WERI-Rb-1 (cell line): ENCODE measurements around the gene DNAAF5.

Experiments
- DNase-seq: peaks from one replicate; pipeline ENCODE4 v3.0.0-alpha.2; 2020
- H3K27ac ChIP-seq: fragments of 250-450 bp; sonication (Bioruptor Pico); 2 replicates; pipeline ENCODE4 v1.5.1; 2020; ENCODE audit warnings: mild to moderate bottlenecking, moderate library complexity
- H3K27me3 ChIP-seq: fragments of 250-450 bp; sonication (Bioruptor Pico); 2 replicates; pipeline ENCODE4 v1.5.1; 2021; ENCODE audit warnings: mild to moderate bottlenecking, low read depth, moderate library complexity; ENCODE audit not compliant: insufficient read depth, severe bottlenecking
- H3K36me3 ChIP-seq: fragments of 250-450 bp; sonication (Bioruptor Pico); 2 replicates; pipeline ENCODE4 v1.5.1; 2020; ENCODE audit warnings: mild to moderate bottlenecking, moderate library complexity
- H3K4me3 ChIP-seq: 2 replicates; pipeline ENCODE4 v1.5.1; 2011; ENCODE audit warnings: low read depth, mild to moderate bottlenecking, control low read depth, low read length
- H3K9me3 ChIP-seq: fragments of 250-450 bp; sonication (Bioruptor Pico); 2 replicates; pipeline ENCODE4 v1.5.1; 2021; ENCODE audit warnings: mild to moderate bottlenecking, moderate library complexity; ENCODE audit not compliant: severe bottlenecking
- CTCF ChIP-seq: IDR thresholded peaks from 2 replicates; pipeline ENCODE4 v1.5.1; 2011; ENCODE audit warnings: low read depth, mild to moderate bottlenecking, control low read depth, inconsistent platforms, low read length

Gene DNAAF5

GRCh38 chr7:805261-805660 is 78.8 kb downstream of the DNAAF5 start:
- H3K36me3 ChIP-seq = no peaks in the 10 kb centered on the region
- H3K27ac ChIP-seq = no peak overlapping the region
- peaks cover 7% of the 10 kb centered on the region for H3K9me3 ChIP-seq
- no peaks in the 10 kb centered on the region for H3K27me3 ChIP-seq
- no peak for DNase-seq
- no peak overlapping the region for H3K4me3 ChIP-seq
- TF ChIP-seq CTCF = no peak

GRCh38 chr7:815284-816216 is 89.1 kb downstream of the DNAAF5 start:
- H3K27ac ChIP-seq = peak overlapping the region; percentile 71

GRCh38 chr7:816300-816750 is 89.8 kb downstream of the DNAAF5 start:
- H3K27ac ChIP-seq = no peak overlapping the region
- peak overlapping the region; percentile 80 for H3K4me3 ChIP-seq
- no peak for TF ChIP-seq CTCF
- peak; percentile 98 for DNase-seq
- no peaks in the 10 kb centered on the region for H3K27me3 ChIP-seq
- H3K9me3 ChIP-seq = peaks cover 3% of the 10 kb centered on the region
- peaks cover 23% of the 10 kb centered on the region for H3K36me3 ChIP-seq

More at GRCh38 chr7:815284-816216, 89.1 kb downstream of the DNAAF5 start:
- Histone ChIP-seq H3K4me3 (peak overlapping the region; percentile 80), H3K9me3 (peaks cover 3% of the 10 kb centered on the region), H3K36me3 (peaks cover 19% of the 10 kb centered on the region), H3K27me3 (no peaks in the 10 kb centered on the region)
- no peak for TF ChIP-seq CTCF
- DNase-seq = peak; percentile 72

DNA sequence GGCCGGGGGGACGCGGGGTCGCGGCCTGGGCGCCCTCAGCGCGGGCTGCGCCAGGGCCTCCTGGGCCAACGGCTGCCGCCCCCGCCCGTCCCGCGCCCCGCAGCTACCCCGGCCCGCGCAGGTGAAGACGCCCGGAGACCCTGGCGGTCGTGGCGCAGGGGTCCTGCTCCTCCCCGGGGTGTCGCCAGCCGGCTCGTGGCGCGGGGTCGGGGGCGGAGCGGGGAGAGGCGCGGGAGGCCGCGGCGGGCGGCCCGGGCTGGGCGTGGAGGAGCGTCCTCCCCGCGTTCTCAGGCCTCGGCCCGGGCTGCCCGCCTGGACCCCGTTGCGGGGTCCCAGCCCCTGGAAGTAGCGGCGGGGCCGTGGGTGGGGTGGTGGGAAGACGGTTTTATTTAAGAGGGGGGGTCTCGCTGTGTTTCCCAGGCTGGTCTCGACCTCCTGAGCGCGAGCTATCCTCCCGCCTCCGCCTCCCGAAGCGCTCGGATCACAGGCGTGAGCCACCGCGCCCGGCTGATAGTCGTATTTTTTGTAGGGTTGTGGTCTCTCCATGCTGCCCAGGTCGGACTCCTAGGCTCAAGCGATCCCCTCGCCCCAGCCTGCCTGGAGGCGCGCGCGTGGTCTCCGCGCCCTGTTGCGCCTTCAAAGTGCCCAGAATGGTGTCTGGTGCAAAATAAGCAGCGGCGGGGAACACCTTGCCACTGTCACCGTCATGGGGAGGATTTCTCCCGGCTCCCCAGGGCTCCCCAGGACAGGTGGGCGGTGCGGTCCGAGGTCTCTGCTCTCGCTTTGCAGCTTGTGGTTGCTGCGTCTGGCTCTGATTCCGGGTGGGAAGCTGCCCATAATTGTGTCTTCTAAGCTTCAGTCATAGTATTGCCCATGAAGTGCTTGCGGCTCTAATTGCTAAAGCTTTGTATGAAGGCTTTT is 90.5 kb downstream of the DNAAF5 start:
- Histone ChIP-seq H3K36me3 (peaks cover 24% of the 10 kb centered on the region), H3K27me3 (no peaks in the 10 kb centered on the region), H3K9me3 (peaks cover 3% of the 10 kb centered on the region), H3K4me3 (peak overlapping the region; percentile 93), H3K27ac (peak overlapping the region; percentile 85)
- DNase-seq = no peak
- no peak for TF ChIP-seq CTCF

GRCh38 chr7:818031-818699 is 91.7 kb downstream of the DNAAF5 start:
- no peak for TF ChIP-seq CTCF
- H3K9me3 ChIP-seq = peaks cover 3% of the 10 kb centered on the region
- no peak for DNase-seq
- H3K27ac ChIP-seq = no peak overlapping the region
- H3K27me3 ChIP-seq = no peaks in the 10 kb centered on the region
- peaks cover 29% of the 10 kb centered on the region for H3K36me3 ChIP-seq
- H3K4me3 ChIP-seq = peak overlapping the region; percentile 93
